Peyer's patch (tissue), 4 donors: ENCODE results near the gene UBQLN1.

Source experiments
- CTCF ChIP-seq, 6 experiments: fragments of 450-650 bp in 4 of 6; fragments of 200-600 bp in 2 of 6; sonication (generic) in 1 of 6; IDR thresholded peaks; one replicate each; pipeline ENCODE4 v1.5.1; 2017 to 2019; ENCODE audit warnings: antibody characterized with exemption in 6 of 6, mild to moderate bottlenecking in 3 of 6, moderate library complexity in 1 of 6
- POLR2A ChIP-seq, 2 donors: fragments of 450-650 bp; IDR thresholded peaks; one replicate each; pipeline ENCODE4 v1.5.1; 2017; ENCODE audit warnings: antibody characterized with exemption in 2 of 2, mild to moderate bottlenecking in 2 of 2, moderate library complexity in 2 of 2

DNA sequence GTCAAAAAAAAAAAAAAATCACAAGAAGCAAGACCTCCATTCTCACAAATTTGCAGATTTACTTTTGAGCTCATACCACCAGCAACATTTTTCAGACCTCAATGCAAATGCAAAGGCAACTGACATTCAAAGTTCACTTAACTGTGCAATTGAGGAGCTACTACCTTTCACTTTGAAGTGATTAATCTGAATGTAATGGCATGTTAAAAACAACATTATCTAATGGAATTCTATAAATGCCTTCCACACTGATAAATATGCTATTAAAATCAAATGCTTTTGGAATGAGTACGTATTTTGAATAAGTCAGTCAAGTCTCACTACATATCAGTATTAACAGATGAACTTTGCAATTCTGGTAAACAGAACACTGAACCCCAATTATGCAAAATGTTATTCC lies 32.3 kb downstream of the UBQLN1 start:
- no peak for TF ChIP-seq CTCF (IDR thresholded peaks at IDR 0.05)
- no peak for TF ChIP-seq POLR2A (IDR thresholded peaks at IDR 0.05)
